Hepatocyte (in vitro differentiated cells): Measurements from ENCODE around the gene CNOT4. TPM values are rescaled to one million over a fixed set of nuclear protein-coding genes. Genes with fewer than 3 reads are reported as not detected.

Source experiments
- DNase-seq: peaks from one replicate; pipeline ENCODE4 v3.0.0-alpha.2; 2016; ENCODE audit warnings: low spot score
- H2AFZ ChIP-seq: fragments of 200-600 bp; sonication (generic); 2 replicates; pipeline ENCODE4 v1.6.0; 2016; ENCODE audit warnings: antibody characterized with exemption, mild to moderate bottlenecking
- H3K27ac ChIP-seq: fragments of 200-600 bp; sonication (generic); 2 replicates; pipeline ENCODE4 v1.5.1; 2016; ENCODE audit warnings: mild to moderate bottlenecking
- H3K27me3 ChIP-seq: fragments of 200-600 bp; sonication (generic); 2 replicates; pipeline ENCODE4 v1.6.1; 2016
- H3K36me3 ChIP-seq: fragments of 200-600 bp; sonication (generic); replicated peaks from 2 replicates; pipeline ENCODE4 v1.5.1; 2016; ENCODE audit warnings: low read depth; ENCODE audit not compliant: insufficient read depth
- H3K4me1 ChIP-seq: fragments of 200-600 bp; sonication (generic); 2 replicates; pipeline ENCODE4 v1.5.1; 2016; ENCODE audit warnings: mild to moderate bottlenecking, moderate library complexity; ENCODE audit not compliant: insufficient read depth
- H3K4me2 ChIP-seq: fragments of 200-600 bp; sonication (generic); 2 replicates; pipeline ENCODE4 v1.6.0; 2016
- H3K4me3 ChIP-seq: fragments of 200-600 bp; sonication (generic); 2 replicates; pipeline ENCODE4 v1.5.1; 2016; ENCODE audit warnings: mild to moderate bottlenecking
- H3K79me2 ChIP-seq: fragments of 200-600 bp; sonication (generic); 2 replicates; pipeline ENCODE4 v1.6.0; 2017; ENCODE audit warnings: mild to moderate bottlenecking
- H3K9me2 ChIP-seq: fragments of 200-600 bp; sonication (generic); replicated peaks from 2 replicates; pipeline ENCODE4 v1.6.0; 2017; ENCODE audit warnings: mild to moderate bottlenecking; ENCODE audit not compliant: insufficient read depth
- H3K9me3 ChIP-seq: fragments of 200-600 bp; sonication (generic); 2 replicates; pipeline ENCODE4 v1.5.1; 2016; ENCODE audit warnings: low read depth, mild to moderate bottlenecking
- H4K20me1 ChIP-seq: fragments of 200-600 bp; sonication (generic); 2 replicates; pipeline ENCODE4 v1.6.0; 2016; ENCODE audit warnings: mild to moderate bottlenecking; ENCODE audit not compliant: insufficient read depth, poor library complexity, severe bottlenecking
- EZH2 ChIP-seq: fragments of 200-600 bp; sonication (generic); IDR thresholded peaks from 2 replicates; pipeline ENCODE4 v1.6.1; 2016; ENCODE audit warnings: antibody characterized with exemption, mild to moderate bottlenecking, borderline replicate concordance
- EZH2phosphoT487 ChIP-seq: fragments of 200-600 bp; sonication (generic); IDR thresholded peaks from one replicate; pipeline ENCODE4 v1.6.1; 2018; ENCODE audit warnings: antibody characterized with exemption, mild to moderate bottlenecking, low read depth, moderate library complexity; ENCODE audit not compliant: unreplicated experiment, severe bottlenecking
- WGBS: methylation state at CpG from one replicate; pipeline ENCODE4 v1.1.6; 2016; ENCODE audit warnings: low lambda C conversion rate; ENCODE audit errors: missing lambda C conversion rate; 5-methylcytosine and 5-hydroxymethylcytosine counted together
- polyA plus RNA-seq: library from polyadenylated mRNA; unstranded; fragments of >200 nt; fragmentation: Nextera tagmentation; extraction: Ambion mirVana; gene quantifications from 2 replicates; pipeline ENCODE4 v1.2.1, GENCODE V29; 2016
- total RNA-seq: library from RNA; depleted of rRNA; stranded (reverse); fragments of >200 nt; gene quantifications from 2 replicates; pipeline ENCODE4 v1.2.3, GENCODE V29; 2014
- TF ChIP-seq, protein P1 (sequence below): fragments of 200-600 bp; sonication (generic); IDR thresholded peaks from 2 replicates; pipeline ENCODE4 v1.5.1; 2016; ENCODE audit warnings: antibody characterized with exemption, mild to moderate bottlenecking; ENCODE audit not compliant: poor library complexity

Gene CNOT4
- total and polyA plus RNA-seq, 2 experiments from 2014 or later = 11.8 to 12.9 TPM

DNA sequence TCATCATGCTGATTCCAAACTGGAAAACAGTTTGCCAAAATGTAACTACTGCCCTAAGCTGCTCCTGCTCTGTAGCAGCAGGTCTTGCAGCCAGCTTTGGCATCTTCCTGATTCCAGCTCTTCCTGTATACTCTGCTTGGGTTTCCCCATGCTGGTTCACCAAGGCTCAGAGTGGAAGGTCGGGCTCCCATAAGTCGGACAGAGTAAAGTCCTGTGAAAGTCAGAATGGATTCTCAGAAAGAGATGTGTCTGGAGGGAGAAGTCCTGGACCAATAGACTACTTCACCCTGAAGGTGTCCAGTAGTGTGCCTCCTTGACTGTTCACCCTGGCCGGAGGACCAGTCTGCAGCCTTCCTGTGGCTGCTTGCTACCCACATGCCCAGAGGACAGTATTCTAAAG, 182.4 kb downstream of the CNOT4 start:
- H3K79me2 ChIP-seq = no peaks in the 10 kb centered on the region

DNA sequence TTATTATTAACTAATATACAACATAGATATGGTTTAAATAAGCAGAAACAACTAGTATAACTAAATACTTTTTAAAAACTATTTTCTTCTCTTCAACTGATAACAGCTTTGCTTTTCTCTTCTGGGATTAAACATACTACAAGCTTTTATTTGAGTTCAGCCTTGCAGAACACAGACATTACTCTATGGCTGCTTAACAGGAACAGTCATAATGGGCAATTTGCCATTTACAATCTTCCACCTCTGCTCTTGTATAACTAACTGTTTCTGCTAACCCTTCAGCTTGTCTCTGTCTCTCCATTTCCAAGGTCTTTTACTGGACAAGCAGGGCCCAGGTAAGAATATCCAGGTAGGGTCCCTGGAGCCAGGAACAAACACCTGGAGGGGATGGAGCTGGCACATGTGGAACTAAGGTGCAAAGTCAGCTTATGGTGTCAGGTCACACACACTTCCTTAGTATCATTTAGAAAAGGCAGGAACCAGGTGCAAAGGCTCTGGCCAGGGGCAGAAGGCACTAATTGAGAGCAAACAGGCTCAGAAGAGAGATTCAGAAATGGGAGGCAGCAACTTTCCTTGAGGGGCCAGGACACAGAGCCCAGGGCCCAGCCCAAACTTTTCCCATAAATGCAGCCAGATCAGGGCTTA, 183.1 kb downstream of the CNOT4 start:
- Histone ChIP-seq H3K27ac (no peak overlapping the region), H3K4me3 (no peak overlapping the region), H3K4me1 (no peaks in the 10 kb centered on the region), H3K9me3 (no peaks in the 10 kb centered on the region), H4K20me1 (no peaks in the 10 kb centered on the region), H3K79me2 (no peaks in the 10 kb centered on the region), H3K4me2 (no peak overlapping the region), H3K9me2 (no peaks in the 10 kb centered on the region), H3K27me3 (no peaks in the 10 kb centered on the region), H2AFZ (no peak overlapping the region), H3K36me3 (no peaks in the 10 kb centered on the region)
- DNase-seq = no peak
- TF ChIP-seq EZH2phosphoT487 (no peak), EZH2 (no peak)
- TF ChIP-seq, protein P1, sequence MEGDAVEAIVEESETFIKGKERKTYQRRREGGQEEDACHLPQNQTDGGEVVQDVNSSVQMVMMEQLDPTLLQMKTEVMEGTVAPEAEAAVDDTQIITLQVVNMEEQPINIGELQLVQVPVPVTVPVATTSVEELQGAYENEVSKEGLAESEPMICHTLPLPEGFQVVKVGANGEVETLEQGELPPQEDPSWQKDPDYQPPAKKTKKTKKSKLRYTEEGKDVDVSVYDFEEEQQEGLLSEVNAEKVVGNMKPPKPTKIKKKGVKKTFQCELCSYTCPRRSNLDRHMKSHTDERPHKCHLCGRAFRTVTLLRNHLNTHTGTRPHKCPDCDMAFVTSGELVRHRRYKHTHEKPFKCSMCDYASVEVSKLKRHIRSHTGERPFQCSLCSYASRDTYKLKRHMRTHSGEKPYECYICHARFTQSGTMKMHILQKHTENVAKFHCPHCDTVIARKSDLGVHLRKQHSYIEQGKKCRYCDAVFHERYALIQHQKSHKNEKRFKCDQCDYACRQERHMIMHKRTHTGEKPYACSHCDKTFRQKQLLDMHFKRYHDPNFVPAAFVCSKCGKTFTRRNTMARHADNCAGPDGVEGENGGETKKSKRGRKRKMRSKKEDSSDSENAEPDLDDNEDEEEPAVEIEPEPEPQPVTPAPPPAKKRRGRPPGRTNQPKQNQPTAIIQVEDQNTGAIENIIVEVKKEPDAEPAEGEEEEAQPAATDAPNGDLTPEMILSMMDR = no peak

More for the DNA sequence above, 182.4 kb downstream of the CNOT4 start:
- Histone ChIP-seq H3K4me1 (no peaks in the 10 kb centered on the region), H3K36me3 (no peaks in the 10 kb centered on the region), H3K9me3 (no peaks in the 10 kb centered on the region), H3K9me2 (no peaks in the 10 kb centered on the region), H2AFZ (no peak overlapping the region), H3K4me3 (no peak overlapping the region), H3K27me3 (no peaks in the 10 kb centered on the region), H3K27ac (no peak overlapping the region), H4K20me1 (no peaks in the 10 kb centered on the region), H3K4me2 (no peak overlapping the region)
- 94% methylated on average over 3 of the region's 3 CpGs for WGBS
- TF ChIP-seq EZH2phosphoT487 = no peak
- no peak for TF ChIP-seq EZH2
- TF ChIP-seq, protein P1 = no peak
- DNase-seq = no peak

DNA sequence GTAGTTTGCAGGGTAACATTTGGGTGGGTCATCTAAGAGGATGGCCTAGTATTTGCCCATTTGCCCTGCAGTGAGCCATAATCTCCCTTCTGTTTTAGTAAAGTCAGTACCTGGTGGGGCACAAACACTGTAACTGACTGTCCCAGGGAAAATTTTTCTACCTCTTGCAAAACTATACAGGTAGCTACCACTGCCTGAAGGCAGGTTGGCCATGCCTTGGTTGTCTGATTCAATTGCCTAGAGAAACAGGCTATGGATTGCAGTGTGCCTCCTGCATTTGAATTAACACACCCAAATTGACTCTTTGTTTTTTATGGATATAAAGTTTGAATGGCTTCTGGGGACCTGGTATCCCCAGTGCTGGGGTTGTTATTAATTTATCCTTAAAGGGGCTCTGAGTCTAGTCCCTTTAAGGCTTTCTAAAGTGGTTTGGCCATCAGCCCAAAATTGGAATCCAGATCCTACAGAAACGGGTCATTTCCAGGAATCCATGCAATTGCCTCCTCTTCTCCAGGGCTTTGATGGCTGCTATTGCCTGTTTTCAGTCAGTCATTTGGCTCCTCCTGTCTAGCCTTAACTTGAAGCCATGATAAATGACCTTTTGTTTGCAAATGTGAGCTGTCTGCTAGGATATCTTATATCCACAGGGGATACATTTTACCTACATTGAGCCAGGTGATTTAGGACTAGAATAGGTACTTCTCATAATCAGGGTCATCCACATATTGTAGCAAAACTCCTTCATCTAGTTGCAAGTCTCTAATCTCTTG, 187.1 kb downstream of the CNOT4 start:
- Histone ChIP-seq H3K36me3 (no peaks in the 10 kb centered on the region), H3K79me2 (no peaks in the 10 kb centered on the region), H3K4me1 (no peaks in the 10 kb centered on the region), H3K27ac (no peak overlapping the region), H3K27me3 (no peaks in the 10 kb centered on the region), H3K4me3 (no peak overlapping the region), H4K20me1 (no peaks in the 10 kb centered on the region), H3K9me2 (no peaks in the 10 kb centered on the region), H2AFZ (no peak overlapping the region), H3K9me3 (no peaks in the 10 kb centered on the region), H3K4me2 (no peak overlapping the region)
- no peak for DNase-seq
- TF ChIP-seq EZH2 (no peak), EZH2phosphoT487 (no peak)
- TF ChIP-seq, protein P1 = no peak
- 36% methylated on average over 1 of the region's 1 CpG for WGBS
